Fibroblast of gingiva (primary cell): ENCODE measurements around the gene KLK15.

ENCODE experiments used
- DNase-seq: peaks from one replicate; pipeline ENCODE4 v3.0.0-alpha.2; 2011; ENCODE audit warnings: low read depth

Gene KLK15, protein sequence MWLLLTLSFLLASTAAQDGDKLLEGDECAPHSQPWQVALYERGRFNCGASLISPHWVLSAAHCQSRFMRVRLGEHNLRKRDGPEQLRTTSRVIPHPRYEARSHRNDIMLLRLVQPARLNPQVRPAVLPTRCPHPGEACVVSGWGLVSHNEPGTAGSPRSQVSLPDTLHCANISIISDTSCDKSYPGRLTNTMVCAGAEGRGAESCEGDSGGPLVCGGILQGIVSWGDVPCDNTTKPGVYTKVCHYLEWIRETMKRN

DNA sequence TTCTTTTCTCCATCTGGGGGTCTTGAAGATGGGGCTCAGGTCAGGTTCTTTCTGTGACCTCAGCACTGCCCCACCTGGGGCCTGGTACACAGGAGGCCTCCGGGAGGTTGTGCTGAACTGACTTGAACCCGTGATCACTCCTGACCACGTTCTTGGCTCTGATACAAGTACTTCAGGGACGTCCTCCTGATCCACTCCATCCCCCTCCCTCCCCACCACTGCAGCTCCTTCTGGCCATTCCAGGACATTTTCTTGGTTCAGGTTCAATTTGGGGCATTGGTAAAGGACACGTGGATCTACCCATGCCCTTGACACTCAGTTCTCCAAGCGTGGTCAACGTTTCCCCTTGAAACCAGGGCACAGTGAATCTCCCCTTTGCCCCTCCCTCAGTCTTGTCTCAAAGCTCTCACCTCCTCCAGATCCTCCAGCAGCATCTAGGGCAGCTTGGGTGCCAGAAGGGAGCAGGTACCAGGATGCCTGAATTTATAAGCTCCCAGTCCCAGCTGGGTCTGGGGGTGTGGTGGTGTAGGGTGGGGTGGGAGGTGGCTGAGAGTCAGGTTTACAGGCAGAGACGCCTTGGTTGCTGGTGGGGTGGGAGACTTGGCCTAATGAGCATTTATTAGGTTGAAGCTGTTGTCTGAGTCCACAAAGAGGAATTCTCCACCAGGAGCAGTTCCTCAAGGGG lies at the start of gene KLK15:
TSS of gene KLK15 (minus strand) at position 458 of the 685 bp plus-strand sequence. CDS start 2,082 bp downstream, outside the sequence.
- DNase-seq = no peak

DNA sequence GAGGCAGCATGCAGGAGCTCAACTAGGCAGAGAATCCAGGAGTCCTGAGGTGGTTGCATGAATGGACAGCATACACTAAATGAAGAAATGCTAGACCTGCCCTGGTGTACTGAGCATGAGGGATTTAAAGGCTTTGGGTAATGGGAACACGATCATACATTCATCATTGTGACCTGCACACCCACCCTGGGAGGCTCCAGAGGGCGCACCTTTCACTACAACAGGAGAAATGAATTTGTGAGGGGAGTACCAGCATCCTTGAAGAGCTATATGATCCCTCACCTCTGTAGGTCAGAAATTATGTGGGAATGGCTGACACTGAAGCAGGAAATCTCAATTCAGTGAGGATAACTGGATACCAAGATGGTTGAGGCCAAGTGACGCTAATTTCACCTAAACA lies 48.8 kb upstream of the KLK15 start:
- DNase-seq = no peak

DNA sequence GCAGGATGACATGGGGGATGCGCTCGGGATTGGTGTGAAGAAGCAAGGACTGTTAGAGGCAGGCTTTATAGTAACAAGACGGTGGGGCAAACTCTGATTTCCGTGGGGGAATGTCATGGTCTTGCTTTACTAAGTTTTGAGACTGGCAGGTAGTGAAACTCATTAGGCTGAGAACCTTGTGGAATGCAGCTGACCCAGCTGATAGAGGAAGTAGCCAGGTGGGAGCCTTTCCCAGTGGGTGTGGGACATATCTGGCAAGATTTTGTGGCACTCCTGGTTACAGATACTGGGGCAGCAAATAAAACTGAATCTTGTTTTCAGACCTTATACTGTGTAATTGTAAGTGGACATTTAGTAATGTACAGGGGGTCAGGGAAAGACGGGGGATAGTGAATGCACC lies 46.9 kb upstream of the KLK15 start:
- no peak for DNase-seq

DNA sequence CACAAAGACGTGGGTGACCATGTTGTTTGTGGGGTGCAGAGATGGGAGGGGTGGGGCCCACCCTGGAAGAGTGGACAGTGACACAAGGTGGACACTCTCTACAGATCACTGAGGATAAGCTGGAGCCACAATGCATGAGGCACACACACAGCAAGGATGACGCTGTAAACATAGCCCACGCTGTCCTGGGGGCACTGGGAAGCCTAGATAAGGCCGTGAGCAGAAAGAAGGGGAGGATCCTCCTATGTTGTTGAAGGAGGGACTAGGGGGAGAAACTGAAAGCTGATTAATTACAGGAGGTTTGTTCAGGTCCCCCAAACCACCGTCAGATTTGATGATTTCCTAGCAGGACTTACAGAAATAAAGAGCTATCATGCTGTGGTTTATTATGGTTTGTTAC lies 45.5 kb upstream of the KLK15 start:
- DNase-seq = no peak

DNA sequence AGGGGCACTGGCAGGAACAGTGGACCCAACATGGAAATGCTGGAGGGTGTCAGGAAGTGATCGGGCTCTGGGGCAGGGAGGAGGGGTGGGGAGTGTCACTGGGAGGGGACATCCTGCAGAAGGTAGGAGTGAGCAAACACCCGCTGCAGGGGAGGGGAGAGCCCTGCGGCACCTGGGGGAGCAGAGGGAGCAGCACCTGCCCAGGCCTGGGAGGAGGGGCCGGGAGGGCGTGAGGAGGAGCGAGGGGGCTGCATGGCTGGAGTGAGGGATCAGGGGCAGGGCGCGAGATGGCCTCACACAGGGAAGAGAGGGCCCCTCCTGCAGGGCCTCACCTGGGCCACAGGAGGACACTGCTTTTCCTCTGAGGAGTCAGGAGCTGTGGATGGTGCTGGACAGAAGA lies 44.0 kb upstream of the KLK15 start:
- no peak for DNase-seq

DNA sequence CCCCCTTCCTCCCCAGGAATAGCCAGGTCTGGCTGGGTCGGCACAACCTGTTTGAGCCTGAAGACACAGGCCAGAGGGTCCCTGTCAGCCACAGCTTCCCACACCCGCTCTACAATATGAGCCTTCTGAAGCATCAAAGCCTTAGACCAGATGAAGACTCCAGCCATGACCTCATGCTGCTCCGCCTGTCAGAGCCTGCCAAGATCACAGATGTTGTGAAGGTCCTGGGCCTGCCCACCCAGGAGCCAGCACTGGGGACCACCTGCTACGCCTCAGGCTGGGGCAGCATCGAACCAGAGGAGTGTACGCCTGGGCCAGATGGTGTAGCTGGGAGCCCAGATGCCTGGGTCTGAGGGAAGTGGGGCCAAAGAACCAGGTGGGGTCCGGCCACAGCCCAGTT lies 43.1 kb upstream of the KLK15 start:
- DNase-seq = no peak

DNA sequence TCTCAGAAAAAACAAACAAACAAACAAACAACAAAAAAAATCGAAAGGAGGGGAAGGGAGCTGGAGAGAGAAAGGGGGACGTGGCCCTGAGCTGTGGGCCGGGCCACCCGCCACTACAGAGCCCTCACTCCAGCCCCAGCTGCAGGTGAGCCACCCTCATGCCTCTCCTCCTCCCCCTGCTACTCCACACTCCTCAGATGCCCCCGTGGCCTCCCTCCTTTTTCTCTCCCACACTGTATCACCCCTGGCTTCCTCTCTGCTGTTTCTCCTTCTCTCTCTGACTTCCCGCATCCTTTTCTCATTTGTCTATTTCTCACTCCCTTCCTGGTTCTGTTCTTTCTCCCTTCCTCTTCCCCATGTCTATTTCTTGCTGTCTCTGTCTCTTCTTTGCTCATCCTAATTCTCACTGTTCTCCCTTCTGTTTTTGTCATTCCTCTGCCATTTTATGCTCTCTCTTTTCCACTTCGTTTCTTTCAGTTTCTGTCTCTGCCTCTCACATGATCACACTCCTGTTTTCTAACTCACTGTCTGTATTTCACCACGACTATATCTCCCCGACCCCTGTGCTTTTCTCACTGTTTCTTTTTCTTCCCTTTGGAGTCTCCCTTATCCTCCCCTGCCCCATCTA lies 42.5 kb upstream of the KLK15 start:
- DNase-seq = no peak

DNA sequence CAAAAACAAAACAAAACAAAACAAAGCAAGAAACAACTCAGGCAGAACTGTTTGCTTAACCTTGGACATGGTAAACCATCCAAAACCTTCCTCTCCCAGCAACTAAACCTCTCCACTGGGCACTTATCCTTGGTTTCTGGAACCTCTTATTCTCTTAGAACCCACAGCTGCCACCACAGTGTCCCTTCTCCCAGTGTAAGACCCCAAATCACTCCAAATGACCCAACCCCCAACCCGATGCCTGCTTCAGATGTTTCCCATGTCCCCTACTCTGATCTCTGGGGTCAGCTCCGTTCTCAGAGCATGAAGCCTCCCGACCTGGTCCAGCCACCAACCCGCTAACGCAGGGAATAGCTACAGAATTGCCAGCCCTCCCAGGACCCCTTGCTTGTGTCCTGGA lies 40.8 kb upstream of the KLK15 start:
- no peak for DNase-seq

DNA sequence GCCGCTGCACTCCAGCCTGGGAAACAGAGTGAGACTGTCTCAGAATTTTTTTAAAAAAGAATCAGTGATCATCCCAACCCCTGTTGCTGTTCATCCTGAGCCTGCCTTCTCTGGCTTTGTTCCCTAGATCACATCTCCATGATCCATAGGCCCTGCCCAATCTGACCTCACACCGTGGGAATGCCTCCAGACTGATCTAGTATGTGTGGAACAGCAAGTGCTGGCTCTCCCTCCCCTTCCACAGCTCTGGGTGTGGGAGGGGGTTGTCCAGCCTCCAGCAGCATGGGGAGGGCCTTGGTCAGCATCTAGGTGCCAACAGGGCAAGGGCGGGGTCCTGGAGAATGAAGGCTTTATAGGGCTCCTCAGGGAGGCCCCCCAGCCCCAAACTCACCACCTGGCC lies 39.7 kb upstream of the KLK15 start, which contains the start of gene KLK2:
TSS of gene KLK2 (plus strand) at position 384 of the 400 bp plus-strand sequence. CDS start 35 bp downstream, outside the sequence.
- no peak for DNase-seq

DNA sequence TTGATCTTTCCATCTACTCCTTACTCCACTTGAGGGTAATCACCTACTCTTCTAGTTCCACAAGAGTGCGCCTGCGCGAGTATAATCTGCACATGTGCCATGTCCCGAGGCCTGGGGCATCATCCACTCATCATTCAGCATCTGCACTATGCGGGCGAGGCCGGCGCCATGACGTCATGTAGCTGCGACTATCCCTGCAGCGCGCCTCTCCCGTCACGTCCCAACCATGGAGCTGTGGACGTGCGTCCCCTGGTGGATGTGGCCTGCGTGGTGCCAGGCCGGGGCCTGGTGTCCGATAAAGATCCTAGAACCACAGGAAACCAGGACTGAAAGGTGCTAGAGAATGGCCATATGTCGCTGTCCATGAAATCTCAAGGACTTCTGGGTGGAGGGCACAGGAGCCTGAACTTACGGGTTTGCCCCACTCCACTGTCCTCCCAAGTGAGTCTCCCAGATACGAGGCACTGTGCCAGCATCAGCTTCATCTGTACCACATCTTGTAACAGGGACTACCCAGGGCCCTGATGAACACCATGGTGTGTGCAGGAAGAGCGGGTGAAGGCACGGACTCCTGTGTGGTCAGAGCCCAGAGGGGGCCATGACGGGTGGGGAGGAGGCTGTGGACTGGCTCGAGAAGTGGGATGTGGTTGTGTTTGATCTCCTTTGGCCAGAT lies 37.2 kb upstream of the KLK15 start:
- DNase-seq = no peak

DNA sequence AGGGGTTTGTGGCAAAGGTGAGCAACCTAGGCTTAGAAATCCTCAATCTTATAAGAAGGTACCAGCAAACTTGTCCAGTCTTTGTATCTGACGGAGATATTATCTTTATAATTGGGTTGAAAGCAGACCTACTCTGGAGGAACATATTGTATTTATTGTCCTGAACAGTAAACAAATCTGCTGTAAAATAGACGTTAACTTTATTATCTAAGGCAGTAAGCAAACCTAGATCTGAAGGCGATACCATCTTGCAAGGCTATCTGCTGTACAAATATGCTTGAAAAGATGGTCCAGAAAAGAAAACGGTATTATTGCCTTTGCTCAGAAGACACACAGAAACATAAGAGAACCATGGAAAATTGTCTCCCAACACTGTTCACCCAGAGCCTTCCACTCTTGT lies 36.1 kb upstream of the KLK15 start:
- no peak for DNase-seq

DNA sequence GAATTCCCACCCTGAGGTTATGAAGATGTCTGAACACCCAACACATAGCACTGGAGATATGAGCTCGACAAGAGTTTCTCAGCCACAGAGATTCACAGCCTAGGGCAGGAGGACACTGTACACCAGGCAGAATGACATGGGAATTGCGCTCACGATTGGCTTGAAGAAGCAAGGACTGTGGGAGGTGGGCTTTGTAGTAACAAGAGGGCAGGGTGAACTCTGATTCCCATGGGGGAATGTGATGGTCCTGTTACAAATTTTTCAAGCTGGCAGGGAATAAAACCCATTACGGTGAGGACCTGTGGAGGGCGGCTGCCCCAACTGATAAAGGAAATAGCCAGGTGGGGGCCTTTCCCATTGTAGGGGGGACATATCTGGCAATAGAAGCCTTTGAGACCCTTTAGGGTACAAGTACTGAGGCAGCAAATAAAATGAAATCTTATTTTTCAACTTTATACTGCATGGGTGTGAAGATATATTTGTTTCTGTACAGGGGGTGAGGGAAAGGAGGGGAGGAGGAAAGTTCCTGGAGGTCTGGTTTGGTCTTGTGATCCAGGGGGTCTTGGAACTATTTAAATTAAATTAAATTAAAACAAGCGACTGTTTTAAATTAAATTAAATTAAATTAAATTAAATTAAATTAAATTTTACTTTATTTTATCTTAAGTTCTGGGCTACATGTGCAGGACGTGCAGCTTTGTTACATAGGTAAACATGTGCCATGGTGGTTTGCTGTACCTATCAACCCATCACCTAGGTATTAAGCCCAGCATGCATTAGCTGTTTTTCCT lies 28.3 kb upstream of the KLK15 start:
- DNase-seq = no peak

DNA sequence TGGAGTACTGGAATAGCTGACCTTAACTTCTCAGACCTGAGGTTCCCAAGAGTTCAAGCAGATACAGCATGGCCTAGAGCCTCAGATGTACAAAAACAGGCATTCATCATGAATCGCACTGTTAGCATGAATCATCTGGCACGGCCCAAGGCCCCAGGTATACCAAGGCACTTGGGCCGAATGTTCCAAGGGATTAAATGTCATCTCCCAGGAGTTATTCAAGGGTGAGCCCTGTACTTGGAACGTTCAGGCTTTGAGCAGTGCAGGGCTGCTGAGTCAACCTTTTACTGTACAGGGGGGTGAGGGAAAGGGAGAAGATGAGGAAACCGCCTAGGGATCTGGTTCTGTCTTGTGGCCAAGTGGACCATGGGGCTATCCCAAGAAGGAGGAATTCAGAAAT lies 27.6 kb upstream of the KLK15 start:
- no peak for DNase-seq

DNA sequence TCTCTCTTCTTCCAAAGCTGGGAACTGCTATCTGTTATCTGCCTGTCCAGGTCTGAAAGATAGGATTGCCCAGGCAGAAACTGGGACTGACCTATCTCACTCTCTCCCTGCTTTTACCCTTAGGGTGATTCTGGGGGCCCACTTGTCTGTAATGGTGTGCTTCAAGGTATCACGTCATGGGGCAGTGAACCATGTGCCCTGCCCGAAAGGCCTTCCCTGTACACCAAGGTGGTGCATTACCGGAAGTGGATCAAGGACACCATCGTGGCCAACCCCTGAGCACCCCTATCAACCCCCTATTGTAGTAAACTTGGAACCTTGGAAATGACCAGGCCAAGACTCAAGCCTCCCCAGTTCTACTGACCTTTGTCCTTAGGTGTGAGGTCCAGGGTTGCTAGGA lies 26.5 kb upstream of the KLK15 start:
- DNase-seq = no peak

DNA sequence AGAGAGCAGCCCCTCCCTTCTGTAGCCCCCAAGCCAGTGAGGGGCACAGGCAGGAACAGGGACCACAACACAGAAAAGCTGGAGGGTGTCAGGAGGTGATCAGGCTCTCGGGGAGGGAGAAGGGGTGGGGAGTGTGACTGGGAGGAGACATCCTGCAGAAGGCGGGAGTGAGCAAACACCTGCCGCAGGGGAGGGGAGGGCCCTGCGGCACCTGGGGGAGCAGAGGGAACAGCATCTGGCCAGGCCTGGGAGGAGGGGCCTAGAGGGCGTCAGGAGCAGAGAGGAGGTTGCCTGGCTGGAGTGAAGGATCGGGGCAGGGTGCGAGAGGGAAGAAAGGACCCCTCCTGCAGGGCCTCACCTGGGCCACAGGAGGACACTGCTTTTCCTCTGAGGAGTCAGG lies 25.5 kb upstream of the KLK15 start:
- no peak for DNase-seq

DNA sequence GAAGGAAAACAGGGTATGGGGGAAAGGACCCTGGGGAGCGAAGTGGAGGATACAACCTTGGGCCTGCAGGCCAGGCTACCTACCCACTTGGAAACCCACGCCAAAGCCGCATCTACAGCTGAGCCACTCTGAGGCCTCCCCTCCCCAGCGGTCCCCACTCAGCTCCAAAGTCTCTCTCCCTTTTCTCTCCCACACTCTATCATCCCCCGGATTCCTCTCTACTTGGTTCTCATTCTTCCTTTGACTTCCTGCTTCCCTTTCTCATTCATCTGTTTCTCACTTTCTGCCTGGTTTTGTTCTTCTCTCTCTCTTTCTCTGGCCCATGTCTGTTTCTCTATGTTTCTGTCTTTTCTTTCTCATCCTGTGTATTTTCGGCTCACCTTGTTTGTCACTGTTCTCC lies 24.0 kb upstream of the KLK15 start:
- no peak for DNase-seq

DNA sequence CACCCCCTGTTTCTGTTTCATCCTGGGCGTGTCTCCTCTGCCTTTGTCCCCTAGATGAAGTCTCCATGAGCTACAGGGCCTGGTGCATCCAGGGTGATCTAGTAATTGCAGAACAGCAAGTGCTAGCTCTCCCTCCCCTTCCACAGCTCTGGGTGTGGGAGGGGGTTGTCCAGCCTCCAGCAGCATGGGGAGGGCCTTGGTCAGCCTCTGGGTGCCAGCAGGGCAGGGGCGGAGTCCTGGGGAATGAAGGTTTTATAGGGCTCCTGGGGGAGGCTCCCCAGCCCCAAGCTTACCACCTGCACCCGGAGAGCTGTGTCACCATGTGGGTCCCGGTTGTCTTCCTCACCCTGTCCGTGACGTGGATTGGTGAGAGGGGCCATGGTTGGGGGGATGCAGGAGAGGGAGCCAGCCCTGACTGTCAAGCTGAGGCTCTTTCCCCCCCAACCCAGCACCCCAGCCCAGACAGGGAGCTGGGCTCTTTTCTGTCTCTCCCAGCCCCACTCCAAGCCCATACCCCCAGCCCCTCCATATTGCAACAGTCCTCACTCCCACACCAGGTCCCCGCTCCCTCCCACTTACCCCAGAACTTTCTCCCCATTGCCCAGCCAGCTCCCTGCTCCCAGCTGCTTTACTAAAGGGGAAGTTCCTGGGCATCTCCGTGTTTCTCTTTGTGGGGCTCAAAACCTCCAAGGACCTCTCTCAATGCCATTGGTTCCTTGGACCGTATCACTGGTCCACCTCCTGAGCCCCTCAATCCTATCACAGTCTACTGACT lies 21.4 kb upstream of the KLK15 start, which contains the start of gene KLK3:
TSS of gene KLK3 (plus strand) at position 280 of the 775 bp plus-strand sequence. CDS start at position 321, 41 bp downstream.
- DNase-seq = no peak

DNA sequence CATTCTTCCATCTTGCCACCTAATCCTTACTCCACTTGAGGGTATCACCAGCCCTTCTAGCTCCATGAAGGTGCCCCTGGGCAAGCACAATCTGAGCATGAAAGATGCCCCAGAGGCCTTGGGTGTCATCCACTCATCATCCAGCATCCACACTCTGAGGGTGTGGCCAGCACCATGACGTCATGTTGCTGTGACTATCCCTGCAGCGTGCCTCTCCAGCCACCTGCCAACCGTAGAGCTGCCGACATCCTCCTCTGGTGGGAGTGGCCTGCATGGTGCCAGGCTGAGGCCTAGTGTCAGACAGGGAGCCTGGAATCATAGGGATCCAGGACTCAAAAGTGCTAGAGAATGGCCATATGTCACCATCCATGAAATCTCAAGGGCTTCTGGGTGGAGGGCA lies 18.2 kb upstream of the KLK15 start:
- DNase-seq = no peak

DNA sequence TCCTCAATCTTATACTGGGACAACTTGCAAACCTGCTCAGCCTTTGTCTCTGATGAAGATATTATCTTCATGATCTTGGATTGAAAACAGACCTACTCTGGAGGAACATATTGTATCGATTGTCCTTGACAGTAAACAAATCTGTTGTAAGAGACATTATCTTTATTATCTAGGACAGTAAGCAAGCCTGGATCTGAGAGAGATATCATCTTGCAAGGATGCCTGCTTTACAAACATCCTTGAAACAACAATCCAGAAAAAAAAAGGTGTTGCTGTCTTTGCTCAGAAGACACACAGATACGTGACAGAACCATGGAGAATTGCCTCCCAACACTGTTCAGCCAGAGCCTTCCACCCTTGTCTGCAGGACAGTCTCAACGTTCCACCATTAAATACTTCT lies 17.4 kb upstream of the KLK15 start:
- DNase-seq = no peak

DNA sequence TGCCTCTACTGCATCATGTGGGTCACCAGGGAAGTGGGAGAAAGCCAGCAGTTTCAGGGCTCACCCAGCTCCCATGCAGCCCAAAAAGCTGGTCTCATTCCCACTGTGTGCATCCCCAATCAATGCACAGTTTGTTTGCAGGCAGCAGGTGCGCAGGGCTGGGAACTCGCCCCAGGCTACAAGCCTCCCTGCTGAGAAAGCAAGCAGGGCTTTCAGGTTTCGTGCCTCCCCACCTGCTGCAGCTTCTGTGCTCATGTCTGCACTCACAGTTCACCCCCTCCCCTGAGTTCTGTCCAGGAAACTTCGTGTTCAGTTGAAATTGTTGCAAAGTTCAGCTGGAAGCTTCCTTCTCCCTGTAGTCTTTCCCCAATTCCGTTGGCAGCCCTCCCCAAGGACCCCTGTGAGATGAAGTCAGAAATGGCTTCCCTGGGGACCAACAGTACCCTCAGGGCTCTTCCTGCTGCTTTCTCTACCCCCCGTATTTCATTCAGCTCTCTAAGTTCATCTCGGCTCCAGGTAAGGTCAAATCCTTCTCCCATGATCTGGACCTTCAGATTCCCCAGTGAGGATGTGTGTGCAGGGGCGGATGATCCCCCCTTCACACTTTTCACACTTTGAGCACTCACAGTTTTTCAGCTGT lies 11.0 kb upstream of the KLK15 start:
- no peak for DNase-seq
